Measurements from ENCODE around the gene SYT9.

Gene SYT9

GRCh38 chr11:7480113-7480512 lies 228.4 kb downstream of the SYT9 start:
- DNase-seq, result no peak

GRCh38 chr11:7484131-7484530 lies 232.4 kb downstream of the SYT9 start:
- DNase-seq, result no peak

DNA sequence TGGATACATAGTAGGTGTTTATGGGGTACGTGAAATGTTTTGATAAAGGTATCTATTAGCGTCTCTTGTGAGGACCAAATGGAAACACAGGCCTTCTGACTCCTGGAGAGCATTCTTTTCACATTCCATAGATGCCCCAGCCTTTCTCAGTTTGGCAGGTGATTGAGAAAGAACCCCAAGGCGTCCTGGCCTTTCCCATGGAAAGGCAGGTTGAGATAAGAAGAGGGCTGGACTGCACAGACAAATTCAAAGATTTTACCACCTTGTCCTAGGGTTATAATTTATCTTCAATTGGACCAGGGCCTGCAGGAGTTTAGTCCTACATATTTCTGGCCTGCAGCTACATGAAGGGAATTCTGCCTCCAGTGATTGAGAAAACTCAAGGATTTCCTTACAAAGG lies 232.9 kb downstream of the SYT9 start:
- no peak for DNase-seq

DNA sequence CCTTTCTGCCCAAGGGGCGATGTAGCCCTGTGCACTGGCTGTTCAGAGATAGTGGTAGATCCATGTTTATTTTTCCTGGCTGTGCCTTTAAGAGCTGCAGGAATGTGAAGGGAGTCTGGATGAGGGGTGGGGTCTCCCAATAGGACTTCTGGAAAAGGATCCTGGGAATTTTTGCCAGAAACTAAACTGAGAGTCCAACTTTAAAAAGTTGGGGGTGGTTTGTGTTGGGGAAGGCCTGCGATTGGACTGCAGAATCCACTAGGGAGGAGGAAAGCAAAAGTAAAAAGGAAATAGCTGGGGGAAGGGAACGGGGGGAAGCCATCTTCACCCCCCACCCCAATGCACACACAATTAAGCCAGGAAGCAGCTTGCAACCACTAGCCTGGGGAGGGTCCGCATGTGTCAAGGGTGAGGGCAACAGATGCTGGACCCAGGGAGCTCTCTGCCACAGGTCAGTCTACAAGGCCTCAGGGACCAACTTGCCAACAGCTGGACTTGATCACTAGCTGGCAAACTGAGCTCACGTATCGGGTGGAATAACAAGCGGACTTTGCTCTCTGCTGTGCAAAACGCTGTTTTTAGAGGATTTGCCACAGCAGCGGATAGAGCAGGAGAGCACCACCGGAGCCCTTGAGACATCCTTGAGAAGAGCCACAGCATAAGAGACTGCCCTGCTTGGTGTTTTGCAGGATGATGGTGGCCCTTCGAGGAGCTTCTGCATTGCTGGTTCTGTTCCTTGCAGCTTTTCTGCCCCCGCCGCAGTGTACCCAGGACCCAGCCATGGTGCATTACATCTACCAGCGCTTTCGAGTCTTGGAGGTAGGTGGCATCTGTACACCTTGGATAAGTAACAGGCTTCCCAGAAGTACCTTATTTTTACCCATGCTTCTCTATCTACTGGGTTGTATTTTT lies 233.7 kb downstream of the SYT9 start, which contains the start of gene OLFML1:
Gene OLFML1 (plus strand): TSS at position 321 of the 912 bp plus-strand sequence. CDS start 370 bp downstream, at position 691.
- DNase-seq, result no peak

DNA sequence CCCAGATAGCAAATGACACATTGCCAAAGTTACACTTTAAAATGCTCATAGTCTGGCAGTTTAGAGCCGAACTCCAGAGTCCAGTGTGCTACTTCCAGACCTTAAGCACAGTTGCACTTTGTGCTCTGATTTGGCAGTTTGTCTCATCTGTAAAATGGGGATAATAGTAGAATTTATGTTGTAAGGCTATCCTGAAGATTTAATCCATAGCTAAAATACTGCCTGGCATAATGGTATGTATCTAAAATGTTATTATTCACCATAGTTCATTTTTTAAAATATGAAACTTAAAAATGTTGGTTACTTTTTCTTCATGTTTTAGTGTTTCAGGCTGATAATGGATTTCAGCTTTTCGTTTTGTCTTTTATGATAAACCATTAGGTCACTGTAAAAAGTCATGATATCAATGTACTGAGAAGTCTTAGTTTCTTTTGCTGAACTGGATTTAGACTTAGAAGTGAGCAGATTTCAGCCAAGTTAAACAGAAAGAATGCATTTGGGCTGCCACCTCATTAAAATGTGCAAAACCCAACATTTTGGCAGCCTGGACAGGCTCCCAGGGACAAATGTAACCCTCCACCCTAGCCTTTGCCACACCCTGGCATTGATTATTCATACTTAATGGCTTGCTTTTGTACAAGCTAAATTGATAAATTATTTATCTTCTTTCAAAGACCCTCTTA lies 234.5 kb downstream of the SYT9 start:
- DNase-seq, result no peak

DNA sequence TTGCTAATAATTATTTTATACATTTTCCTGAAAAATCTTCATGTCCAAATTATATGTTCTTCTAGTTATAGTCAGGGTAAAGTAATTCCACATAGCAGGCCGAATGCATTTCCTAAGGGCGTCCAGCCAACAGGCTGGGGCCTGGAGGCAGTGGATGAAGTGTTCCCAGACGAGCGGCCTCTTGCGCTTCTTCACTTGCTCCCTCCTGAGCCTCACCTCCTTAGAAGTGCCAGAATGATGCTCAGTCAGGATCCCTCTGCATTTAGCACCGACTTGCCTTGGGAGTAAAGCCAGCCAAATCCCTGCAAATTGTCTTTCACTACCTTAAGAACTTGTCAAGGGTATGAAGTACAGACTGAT lies 235.1 kb downstream of the SYT9 start:
- DNase-seq, result no peak

- DNase-seq, result no peak
Observed at GRCh38 chr11:7487360-7487759, 235.7 kb downstream of the SYT9 start.

DNA sequence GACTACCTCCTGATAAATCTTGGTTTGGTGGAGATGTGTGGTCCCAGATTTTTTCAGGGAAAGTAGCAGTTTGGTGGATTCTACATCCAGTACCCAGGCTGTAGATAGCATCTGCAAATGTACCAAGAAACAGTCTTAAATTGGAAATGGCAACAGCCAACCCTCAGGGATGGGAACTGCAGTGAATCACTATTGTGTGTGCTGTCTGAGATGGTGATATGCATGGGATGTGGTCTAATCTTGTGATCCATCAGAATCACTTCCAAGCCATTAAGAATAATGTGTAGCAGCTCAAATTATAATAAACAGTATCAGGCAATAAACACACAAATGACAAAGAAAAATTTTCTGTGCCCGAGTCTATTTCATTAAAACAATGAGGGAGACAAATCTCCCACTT lies 237.0 kb downstream of the SYT9 start:
- no peak for DNase-seq

DNA sequence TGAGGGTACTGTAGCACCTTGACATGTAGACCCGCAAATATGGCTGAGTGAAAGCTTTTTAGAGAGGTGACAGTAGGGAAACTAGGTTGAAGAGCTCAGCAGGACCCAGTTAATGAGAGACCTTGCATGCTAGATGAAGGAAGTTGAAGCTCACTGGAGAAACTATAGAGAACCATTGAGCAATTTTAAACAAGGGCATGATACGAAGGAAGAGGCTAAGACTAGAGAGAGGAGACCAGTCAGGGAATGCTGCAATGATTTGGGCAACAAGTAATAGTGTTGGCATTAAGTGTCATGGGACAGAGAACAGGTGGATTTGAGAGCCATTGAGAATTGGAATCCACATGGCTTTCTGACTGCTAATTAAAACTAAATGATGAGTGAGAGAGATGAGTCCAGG lies 237.7 kb downstream of the SYT9 start:
- DNase-seq, result no peak

DNA sequence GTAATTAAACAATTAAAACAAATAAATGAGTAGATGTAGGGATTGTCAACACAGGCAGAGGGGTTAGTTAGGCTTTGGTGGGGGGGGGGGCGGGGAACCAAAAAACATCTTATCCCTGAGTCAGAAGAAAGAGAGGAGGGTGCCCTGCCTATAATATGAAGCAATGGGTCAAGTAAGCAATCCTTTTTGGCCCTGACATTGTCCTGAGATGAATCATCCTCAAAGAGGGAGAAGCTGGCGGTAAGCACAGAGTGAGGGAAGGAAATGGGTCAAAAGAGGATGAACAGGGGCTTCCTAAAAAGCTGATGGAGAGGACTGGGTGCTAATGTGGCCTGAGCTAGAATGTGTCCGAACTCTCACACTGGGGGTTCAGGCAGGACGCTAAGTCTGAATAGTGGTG lies 238.3 kb downstream of the SYT9 start:
- no peak for DNase-seq

GRCh38 chr11:7490535-7490934 lies 238.8 kb downstream of the SYT9 start:
- DNase-seq, result no peak

DNA sequence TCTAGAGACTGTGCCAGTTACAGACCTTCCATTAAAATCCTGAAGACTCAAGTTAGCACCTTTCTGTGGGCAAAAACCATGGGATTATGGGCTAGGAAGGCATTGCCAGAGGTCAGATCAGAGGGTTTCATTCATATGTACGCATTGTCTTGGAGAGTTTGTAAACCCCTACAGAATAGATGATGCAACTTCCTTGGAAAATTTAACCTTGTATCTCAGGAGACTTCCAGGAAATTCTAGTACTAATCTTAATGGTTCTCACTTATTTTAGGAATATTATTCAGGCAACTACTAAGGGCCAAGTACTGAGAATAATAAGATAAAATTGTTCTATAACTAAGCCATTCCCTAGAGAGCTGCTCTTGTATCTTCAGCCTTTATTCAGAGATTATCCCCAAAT lies 240.5 kb downstream of the SYT9 start:
- no peak for DNase-seq

DNA sequence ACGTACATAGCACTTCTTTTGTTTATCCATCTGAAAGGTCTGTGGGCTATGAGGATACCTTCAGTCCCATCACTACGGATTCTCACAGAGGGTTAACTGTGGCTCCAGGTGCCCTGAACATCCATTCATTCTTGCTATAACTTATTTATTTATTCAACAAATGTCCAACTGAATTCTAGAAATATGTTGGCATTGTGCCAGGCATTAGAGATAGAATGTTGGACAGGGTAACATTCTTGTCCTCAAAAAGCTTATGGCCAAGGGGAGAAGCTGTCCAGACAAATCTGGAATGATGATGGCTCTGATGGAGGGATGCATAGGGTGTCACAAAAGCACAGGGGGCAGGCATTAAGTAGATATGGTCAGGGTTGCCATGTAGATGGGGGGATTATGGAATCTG lies 242.0 kb downstream of the SYT9 start:
- DNase-seq, result no peak

DNA sequence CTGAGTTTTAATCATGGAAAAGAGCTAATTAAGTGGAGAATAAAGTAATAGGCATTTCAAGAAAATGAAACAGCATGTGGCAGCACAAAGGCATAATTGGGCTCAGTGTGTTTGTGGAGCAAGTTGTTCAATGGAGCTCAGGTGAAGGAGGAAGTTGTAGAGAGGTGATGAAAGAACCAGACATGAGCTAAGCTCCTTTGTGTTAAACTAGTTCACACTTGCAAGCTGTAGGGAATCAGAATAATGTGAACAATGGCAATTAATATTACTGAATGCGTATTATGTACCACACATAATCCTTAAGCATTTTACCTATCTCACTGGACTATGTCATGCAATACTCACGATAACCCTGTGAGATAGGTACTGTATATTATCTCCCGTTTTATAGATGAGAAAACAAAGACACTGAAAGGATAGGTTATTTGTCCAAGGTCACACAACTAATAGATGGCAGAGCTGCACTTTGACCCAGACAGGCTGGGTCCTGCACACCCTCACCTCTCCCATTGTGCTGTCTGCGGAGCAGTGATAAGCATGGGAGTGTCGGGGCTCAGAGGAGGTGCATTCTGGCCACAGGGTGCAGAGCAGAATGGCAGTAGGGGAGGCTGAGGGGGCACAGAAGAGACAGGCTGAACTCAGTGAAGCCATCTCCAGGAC lies 242.5 kb downstream of the SYT9 start:
- DNase-seq, result no peak

- no peak for DNase-seq
Observed at GRCh38 chr11:7495882-7496551, 244.3 kb downstream of the SYT9 start.

GRCh38 chr11:7498193-7498592 lies 246.5 kb downstream of the SYT9 start:
- DNase-seq, result no peak

DNA sequence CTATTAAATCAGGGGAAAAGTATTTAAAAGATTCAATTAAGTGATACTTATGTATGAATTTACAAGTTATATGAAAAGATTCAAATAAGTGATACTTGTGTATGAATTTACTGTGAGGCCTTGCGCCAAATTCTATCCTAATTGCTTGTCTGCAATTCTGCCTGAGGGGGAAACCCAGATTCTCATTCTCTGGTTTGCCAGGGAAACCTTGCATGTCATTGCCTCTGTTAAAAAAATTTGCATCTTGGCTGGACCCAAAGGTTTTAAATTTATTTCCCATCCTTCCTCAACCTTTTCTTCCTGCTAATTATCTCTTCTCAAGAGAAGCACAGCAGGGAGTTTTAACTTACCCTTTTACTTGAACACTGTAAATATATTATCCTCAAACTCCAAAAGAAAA lies 247.4 kb downstream of the SYT9 start:
- no peak for DNase-seq

- DNase-seq, result no peak
Observed at GRCh38 chr11:7500251-7500650, 248.5 kb downstream of the SYT9 start.

DNA sequence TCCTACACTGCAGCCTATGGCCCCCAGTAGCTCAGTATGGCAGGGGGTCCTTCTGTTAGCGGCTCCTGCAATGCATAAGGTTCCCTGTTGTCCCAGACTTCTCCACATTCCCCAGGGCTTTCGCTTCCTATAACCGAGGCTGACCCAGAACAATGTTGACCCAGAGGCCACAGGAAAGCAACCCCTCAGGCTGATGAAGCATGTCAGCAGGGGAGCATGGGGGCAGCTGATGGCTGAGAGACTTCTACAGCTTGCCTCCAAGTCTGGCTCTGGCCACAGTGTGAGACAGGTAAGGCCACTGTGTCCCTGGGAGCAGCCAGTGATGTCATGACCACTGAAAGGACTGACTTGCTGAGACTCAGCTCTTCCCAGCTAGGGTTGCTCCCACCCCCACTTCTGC lies 249.5 kb downstream of the SYT9 start:
- DNase-seq, result no peak

- no peak for DNase-seq
Observed at GRCh38 chr11:7501894-7502293, 250.2 kb downstream of the SYT9 start.

GRCh38 chr11:7506243-7506642 lies 254.5 kb downstream of the SYT9 start:
- DNase-seq, result no peak

- no peak for DNase-seq
Observed at GRCh38 chr11:7508087-7508486, 256.4 kb downstream of the SYT9 start.

- DNase-seq, result no peak
Observed at GRCh38 chr11:7509966-7510365, 258.3 kb downstream of the SYT9 start.

Data from NCI-H2029 (cell line).